Muscle of leg (tissue), 11 donors: Measurements from ENCODE around the gene CCDC150. TPM values are rescaled to one million over a fixed set of nuclear protein-coding genes. Genes with fewer than 3 reads are reported as not detected.

Experiments used
- DNase-seq: peaks from one replicate; pipeline ENCODE4 v3.0.0; 2013
- H3K27ac ChIP-seq: one replicate; pipeline ENCODE4 v1.5.1; 2013; ENCODE audit warnings: mild to moderate bottlenecking, low read length, control low read depth
- H3K27me3 ChIP-seq: one replicate; pipeline ENCODE4 v1.6.1; 2013; ENCODE audit warnings: low read length; ENCODE audit not compliant: control insufficient read depth, insufficient read depth
- H3K36me3 ChIP-seq: one replicate; pipeline ENCODE4 v1.6.1; 2013; ENCODE audit warnings: low read length; ENCODE audit not compliant: control insufficient read depth, insufficient read depth
- H3K4me1 ChIP-seq: one replicate; pipeline ENCODE4 v1.6.1; 2013; ENCODE audit warnings: low read length; ENCODE audit not compliant: control insufficient read depth, insufficient read depth
- H3K4me3 ChIP-seq: one replicate; pipeline ENCODE4 v1.5.1; 2013; ENCODE audit warnings: low read length, control low read depth
- H3K9me3 ChIP-seq: replicated peaks from 2 replicates; pipeline ENCODE4 v1.6.1; 2013; ENCODE audit warnings: low read depth, low read length; ENCODE audit not compliant: control insufficient read depth
- WGBS: methylation state at CpG from one replicate; pipeline ENCODE4 v1.1.5; 2013; ENCODE audit warnings: missing lambda C conversion rate; ENCODE audit not compliant: insufficient coverage; 5-methylcytosine and 5-hydroxymethylcytosine counted together
- polyA plus RNA-seq, 8 donors: library from polyadenylated mRNA; unstranded; fragments of 120-200 nt; gene quantifications; one replicate each; pipeline versions ENCODE4 v1.2.1 to v1.2.3, GENCODE V29; 2013; ENCODE audit warnings: inconsistent platforms in 1 of 8, low replicate concordance in 1 of 8; ENCODE audit not compliant: insufficient read length in 8 of 8, insufficient read depth in 1 of 8
- total RNA-seq: library from RNA; stranded (reverse); fragments of 120-200 nt; gene quantifications from one replicate; pipeline ENCODE4 v1.2.4, GENCODE V29; 2013

The CCDC150 gene
- total and polyA plus RNA-seq, 9 donors = 2.1 to 6.2 (median 4.5) TPM

GRCh38 chr2:196750977-196751631 is 111.6 kb downstream of the CCDC150 start:
- Histone ChIP-seq H3K27ac (no peak overlapping the region), H3K4me3 (no peak overlapping the region), H3K27me3 (no peaks in the 10 kb centered on the region), H3K4me1 (no peaks in the 10 kb centered on the region), H3K9me3 (peaks cover 3% of the 10 kb centered on the region), H3K36me3 (no peaks in the 10 kb centered on the region)
- peak; percentile 70 for DNase-seq
- WGBS = 44% methylated on average over 2 of the region's 8 CpGs

GRCh38 chr2:196758474-196759377 is 119.2 kb downstream of the CCDC150 start:
- peak; percentile 29 for DNase-seq
- Histone ChIP-seq H3K4me3 (no peak overlapping the region), H3K4me1 (no peaks in the 10 kb centered on the region), H3K27me3 (no peaks in the 10 kb centered on the region), H3K36me3 (peaks cover 3% of the 10 kb centered on the region), H3K27ac (no peak overlapping the region), H3K9me3 (peaks cover 5% of the 10 kb centered on the region)
- 78% methylated on average over 2 of the region's 3 CpGs for whole genome bisulfite sequencing

GRCh38 chr2:196759378-196759706 is 119.8 kb downstream of the CCDC150 start:
- WGBS = 60% methylated on average over 2 of the region's 5 CpGs

GRCh38 chr2:196767101-196767500 is 127.6 kb downstream of the CCDC150 start:
- no peak overlapping the region for H3K27ac ChIP-seq
- no peak overlapping the region for H3K4me3 ChIP-seq
- H3K27me3 ChIP-seq = no peaks in the 10 kb centered on the region
- DNase-seq = no peak
- no peaks in the 10 kb centered on the region for H3K4me1 ChIP-seq
- WGBS = 100% methylated on average over 1 of the region's 1 CpG
- peaks cover 14% of the 10 kb centered on the region for H3K36me3 ChIP-seq
- no peaks in the 10 kb centered on the region for H3K9me3 ChIP-seq

More at GRCh38 chr2:196759378-196759706, 119.8 kb downstream of the CCDC150 start:
- no peaks in the 10 kb centered on the region for H3K4me1 ChIP-seq
- no peak overlapping the region for H3K27ac ChIP-seq
- no peaks in the 10 kb centered on the region for H3K27me3 ChIP-seq
- peaks cover 4% of the 10 kb centered on the region for H3K9me3 ChIP-seq
- H3K36me3 ChIP-seq = peaks cover 3% of the 10 kb centered on the region
- H3K4me3 ChIP-seq = no peak overlapping the region
- DNase-seq = no peak

Other genes starting within 250 kb of the CCDC150 start
- gene HECW2, start 46.2 kb upstream of the CCDC150 start, total RNA-seq = 16.4 TPM
- gene HECW2, start 46.2 kb upstream of the CCDC150 start, polyA plus RNA-seq = 10 to 100 TPM in 2 of 8 donors, 1 to 10 TPM in 6; 5.4 to 11.2 (median 8.8) TPM
- gene GTF3C3, start 160.0 kb downstream of the CCDC150 start, total RNA-seq = 36.8 TPM
- gene GTF3C3, start 160.0 kb downstream of the CCDC150 start, polyA plus RNA-seq = 10 to 100 TPM; 28.2 to 47.8 (median 33.2) TPM
- 0.04 TPM for gene C2orf66, start 169.6 kb downstream of the CCDC150 start, total RNA-seq
- under 1 TPM in 5 of 8 donors, not detected in 3; 0.09 to 0.44 (median 0.35) TPM for gene C2orf66, start 169.6 kb downstream of the CCDC150 start, polyA plus RNA-seq